AG09309 (cell line): ENCODE data around the gene CYP3A4.
"Not testable (repeated sequence)": the region's sequence is repeated elsewhere in the genome, so short reads cannot be mapped to it uniquely, and the experiment has no call there.

Source experiments
- DNase-seq: peaks from one replicate; pipeline ENCODE4 v3.0.0-alpha.2; 2010; ENCODE audit warnings: low read depth
- H3K4me3 ChIP-seq: 2 replicates; pipeline ENCODE4 v1.5.1; 2011; ENCODE audit warnings: mild to moderate bottlenecking, low read depth, low read length, moderate library complexity; ENCODE audit not compliant: control insufficient read depth
- TF ChIP-seq, protein P1 (sequence below): IDR thresholded peaks from 2 replicates; pipeline ENCODE4 v1.5.1; 2011; ENCODE audit warnings: mild to moderate bottlenecking, low read depth, low read length, inconsistent platforms; ENCODE audit not compliant: insufficient read depth, control insufficient read depth; ENCODE audit errors: missing control alignments

The CYP3A4 gene

DNA sequence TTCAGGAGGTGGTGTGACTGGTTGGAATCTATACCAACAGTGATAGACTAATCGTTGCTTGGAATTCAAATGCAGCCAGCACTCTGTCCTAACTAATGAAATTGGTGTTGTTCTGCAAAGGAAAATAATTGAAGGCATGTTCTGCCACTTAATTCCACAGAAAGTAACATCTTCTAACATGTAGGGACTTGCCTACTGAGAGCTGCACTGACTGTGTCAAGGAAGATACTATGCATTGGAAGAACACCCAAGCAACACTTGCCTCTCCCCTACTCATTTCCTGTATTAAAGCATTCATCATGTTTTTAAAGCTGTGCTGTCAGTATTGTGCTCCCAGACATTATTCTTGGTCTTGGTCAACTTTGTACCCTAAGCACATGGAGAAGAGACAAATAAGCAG, 46.3 kb downstream of the CYP3A4 start:
- DNase-seq = no peak
- H3K4me3 ChIP-seq = no peak overlapping the region
- TF ChIP-seq, protein P1, sequence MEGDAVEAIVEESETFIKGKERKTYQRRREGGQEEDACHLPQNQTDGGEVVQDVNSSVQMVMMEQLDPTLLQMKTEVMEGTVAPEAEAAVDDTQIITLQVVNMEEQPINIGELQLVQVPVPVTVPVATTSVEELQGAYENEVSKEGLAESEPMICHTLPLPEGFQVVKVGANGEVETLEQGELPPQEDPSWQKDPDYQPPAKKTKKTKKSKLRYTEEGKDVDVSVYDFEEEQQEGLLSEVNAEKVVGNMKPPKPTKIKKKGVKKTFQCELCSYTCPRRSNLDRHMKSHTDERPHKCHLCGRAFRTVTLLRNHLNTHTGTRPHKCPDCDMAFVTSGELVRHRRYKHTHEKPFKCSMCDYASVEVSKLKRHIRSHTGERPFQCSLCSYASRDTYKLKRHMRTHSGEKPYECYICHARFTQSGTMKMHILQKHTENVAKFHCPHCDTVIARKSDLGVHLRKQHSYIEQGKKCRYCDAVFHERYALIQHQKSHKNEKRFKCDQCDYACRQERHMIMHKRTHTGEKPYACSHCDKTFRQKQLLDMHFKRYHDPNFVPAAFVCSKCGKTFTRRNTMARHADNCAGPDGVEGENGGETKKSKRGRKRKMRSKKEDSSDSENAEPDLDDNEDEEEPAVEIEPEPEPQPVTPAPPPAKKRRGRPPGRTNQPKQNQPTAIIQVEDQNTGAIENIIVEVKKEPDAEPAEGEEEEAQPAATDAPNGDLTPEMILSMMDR = no peak

DNA sequence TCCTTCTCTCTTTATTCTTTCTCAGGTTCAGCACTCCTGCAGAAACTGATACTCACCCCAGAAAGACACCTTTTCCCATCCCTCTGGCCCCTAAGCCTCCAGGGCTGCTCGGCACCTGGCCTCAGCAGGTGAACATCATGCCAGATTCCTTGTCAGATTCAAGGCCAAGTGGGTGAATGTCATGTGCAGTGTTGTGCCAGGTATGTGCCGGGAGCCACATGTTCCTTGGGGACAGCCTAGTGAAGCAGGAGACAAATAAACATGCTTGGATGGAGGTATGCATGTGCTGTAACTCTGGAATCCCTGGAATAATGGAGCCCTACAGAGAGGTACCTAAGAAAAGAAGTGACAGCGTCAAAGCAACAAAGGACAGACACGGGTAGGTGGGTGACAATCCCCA, 47.3 kb downstream of the CYP3A4 start:
- not testable (repeated sequence) for H3K4me3 ChIP-seq, DNase-seq

DNA sequence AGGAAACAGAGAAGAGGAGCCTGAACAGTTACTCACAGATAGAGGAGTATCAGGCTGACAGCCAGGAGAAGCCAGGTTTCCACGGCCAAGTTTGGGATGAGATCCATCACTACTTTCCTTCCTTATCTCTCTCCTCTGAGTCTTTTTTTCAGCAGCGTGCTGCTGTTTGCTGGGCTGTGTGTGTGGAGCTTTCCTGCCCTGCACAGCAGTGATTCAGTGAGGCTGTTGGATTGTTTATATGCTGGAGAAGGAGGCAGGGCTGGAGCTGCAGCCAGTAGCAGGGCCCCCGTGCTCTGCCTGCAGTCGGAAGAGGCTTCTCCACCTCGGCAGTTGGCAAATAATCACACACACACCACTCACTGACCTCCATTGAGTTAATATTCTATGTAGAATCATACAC, 49.0 kb downstream of the CYP3A4 start, which contains the start of gene CYP3A7:
Gene CYP3A7 (minus strand): TSS at position 210 of the 400 bp plus-strand sequence. CDS start 103 bp downstream, at position 107.
- TF ChIP-seq, protein P1 = no peak
- H3K4me3 ChIP-seq = no peak within 1 kb of the TSS
- no peak for DNase-seq

DNA sequence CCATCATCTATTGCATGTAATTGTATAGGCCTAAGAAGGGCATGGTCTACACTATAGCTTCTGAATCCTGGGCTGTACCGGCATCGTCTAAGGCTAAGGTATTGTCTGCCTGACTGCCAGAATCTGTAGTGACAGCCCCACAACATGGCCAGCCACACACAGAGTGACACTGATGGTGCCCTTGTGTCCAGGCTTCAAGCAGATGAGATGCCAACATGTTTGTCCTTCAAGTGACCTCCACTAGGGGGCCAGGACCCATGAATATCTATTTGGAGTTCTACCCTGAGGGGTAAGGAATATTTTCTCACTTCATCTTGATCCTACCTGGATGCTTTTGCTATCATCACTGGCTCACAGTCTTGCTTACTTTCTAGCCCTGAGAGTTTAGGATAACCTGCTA, 50.5 kb downstream of the CYP3A4 start:
- TF ChIP-seq, protein P1 = peak; percentile 23
- H3K4me3 ChIP-seq = no peak overlapping the region
- DNase-seq = no peak

DNA sequence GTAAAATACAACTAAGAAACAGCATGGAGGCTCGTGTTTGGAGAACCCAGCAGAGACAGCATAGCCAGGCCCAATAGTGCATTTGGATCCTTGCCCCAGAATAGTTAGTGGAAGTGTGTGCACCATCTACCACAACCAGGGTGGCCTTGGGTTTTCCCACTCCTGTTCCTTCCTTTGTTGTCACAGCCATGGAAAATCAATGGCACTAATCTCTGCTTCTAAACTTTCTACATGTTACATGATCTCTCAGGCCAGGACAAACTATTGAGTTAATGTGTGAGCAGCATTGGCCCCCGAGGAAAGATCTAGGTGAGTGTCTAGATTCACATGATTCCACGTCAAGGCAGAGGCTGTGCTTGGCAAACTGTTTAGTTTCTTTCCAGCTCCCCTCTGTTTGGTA, 51.0 kb downstream of the CYP3A4 start:
- no peak for DNase-seq
- no peak overlapping the region for H3K4me3 ChIP-seq
- TF ChIP-seq, protein P1 = no peak

DNA sequence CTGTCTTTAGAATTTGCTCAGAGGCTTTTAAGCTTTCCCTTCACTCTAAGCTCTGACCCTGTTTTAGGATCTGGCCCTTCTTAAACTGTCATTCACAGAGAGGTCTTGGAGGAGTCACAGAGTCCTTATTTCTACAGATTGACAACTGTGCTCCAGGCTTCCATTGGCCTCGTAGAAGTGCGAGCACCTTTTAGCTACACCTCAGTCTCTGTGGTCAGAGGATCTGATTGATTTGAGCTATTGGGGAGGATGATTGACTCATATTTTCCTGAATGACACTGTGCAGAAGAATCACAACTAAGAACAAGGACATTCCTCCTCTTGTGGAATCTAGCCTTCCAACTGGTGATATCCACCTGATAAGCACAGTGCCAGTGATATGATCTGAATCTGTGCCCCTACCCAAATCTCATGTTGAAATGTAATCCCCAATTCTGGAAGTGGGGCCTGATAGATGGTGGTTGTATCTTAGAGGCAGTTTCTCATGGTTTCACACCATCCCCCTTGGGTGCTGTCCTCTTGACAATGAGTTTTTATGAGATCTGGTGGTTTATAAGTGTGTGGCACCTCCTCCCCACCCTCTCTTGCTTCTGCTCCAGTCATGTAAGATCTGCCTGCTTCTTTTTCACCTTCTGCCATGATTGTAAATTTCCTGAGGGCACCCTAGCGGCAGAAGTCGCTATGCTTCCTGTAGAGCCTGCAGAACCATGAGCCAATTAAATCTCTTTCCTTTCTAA, 52.2 kb downstream of the CYP3A4 start:
- TF ChIP-seq, protein P1 = no peak
- DNase-seq = no peak
- no peak overlapping the region for H3K4me3 ChIP-seq

DNA sequence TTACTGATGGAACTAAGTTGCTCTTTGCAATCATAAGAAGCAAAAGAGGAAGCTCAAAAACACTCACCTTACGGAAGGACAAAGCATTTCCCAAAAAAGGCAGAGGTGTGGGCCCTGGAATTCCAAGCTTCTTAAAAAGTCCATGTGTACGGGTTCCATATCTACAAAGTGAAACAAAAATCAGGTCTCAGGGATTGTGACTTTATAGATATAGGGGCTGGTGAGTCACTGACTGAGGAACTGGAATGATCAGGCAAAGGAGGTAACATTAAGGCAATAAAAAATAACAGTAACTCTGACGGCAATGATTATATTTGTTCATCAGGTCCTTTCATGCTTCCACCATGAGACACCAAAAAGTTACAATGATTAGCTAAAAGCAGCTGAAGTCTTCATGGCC, 53.0 kb downstream of the CYP3A4 start:
- H3K4me3 ChIP-seq = no peak overlapping the region
- DNase-seq = no peak
- TF ChIP-seq, protein P1 = no peak
